ENCODE measurements around the gene PIGO.

The PIGO gene

DNA sequence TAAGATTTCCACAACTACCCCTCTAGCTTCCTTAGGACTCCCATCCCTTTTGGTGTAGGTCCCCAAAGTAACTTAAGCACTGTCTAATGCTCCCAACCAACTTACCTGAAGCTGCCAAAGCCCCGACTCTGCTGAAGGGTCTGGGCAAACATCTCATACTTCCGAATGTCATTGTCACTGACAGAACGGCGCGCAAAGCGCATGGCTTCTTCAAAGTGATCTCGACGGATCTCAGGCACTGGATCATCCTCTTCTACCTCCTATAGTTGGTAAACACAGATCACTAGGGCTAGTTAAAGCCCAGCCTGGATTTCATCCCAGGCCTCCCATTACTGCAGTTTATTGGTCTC is 39.1 kb downstream of the PIGO start:
- DNase-seq (ENCODE audit: low read depth) = no peak
- TF ChIP-seq, protein P1, sequence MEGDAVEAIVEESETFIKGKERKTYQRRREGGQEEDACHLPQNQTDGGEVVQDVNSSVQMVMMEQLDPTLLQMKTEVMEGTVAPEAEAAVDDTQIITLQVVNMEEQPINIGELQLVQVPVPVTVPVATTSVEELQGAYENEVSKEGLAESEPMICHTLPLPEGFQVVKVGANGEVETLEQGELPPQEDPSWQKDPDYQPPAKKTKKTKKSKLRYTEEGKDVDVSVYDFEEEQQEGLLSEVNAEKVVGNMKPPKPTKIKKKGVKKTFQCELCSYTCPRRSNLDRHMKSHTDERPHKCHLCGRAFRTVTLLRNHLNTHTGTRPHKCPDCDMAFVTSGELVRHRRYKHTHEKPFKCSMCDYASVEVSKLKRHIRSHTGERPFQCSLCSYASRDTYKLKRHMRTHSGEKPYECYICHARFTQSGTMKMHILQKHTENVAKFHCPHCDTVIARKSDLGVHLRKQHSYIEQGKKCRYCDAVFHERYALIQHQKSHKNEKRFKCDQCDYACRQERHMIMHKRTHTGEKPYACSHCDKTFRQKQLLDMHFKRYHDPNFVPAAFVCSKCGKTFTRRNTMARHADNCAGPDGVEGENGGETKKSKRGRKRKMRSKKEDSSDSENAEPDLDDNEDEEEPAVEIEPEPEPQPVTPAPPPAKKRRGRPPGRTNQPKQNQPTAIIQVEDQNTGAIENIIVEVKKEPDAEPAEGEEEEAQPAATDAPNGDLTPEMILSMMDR (IDR thresholded peaks at IDR 0.05; ENCODE audit: insufficient read depth, low read depth, low read length, missing control alignments) = no peak
- no peak overlapping the region for H3K4me3 ChIP-seq (ENCODE audit: low read length)

- no peak overlapping the region for H3K4me3 ChIP-seq (ENCODE audit: low read length)
- DNase-seq (ENCODE audit: low read depth) = no peak
- TF ChIP-seq, protein P1 (IDR thresholded peaks at IDR 0.05; ENCODE audit: insufficient read depth, low read depth, low read length, missing control alignments) = no peak
Measured at GRCh38 chr9:35056571-35057270, 39.7 kb downstream of the PIGO start.

DNA sequence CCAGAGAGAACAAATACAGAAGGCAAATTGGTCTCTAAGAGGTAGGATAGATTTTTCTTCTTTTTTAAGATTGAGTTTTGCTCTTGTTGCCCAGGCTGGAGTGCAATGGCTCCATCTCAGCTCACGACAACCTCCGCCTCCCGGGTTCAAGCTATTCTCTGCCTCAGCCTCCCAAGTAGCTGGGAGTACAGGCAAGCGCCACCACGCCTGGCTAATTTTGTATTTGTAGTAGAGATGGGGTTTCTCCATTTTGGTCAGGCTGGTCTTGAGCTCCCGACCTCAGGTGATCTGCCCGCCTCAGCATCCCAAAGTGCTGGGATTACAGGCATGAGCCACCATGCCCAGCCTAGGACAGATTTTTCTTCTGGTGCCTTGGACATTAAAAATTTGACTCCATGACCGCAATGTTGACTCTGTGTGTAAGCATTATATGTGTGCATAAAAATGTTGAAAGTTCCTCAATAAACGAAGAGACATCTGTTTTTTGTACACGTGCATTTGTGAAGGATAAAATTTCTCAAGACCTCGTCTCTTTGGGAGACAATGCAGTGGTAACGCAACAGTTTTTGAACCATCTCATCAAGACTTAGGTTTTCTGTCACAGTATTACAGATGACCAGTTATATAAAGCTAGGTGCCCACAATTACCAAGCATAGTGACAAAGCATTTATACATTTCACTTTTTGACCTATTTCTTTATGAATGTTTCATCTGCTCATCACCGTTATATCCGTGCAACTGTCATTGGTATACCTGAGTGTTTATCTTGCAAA is 41.3 kb downstream of the PIGO start:
- no peak overlapping the region for H3K4me3 ChIP-seq (ENCODE audit: low read length)
- TF ChIP-seq, protein P1 (IDR thresholded peaks at IDR 0.05; ENCODE audit: insufficient read depth, low read depth, low read length, missing control alignments) = no peak
- DNase-seq (ENCODE audit: low read depth) = no peak

DNA sequence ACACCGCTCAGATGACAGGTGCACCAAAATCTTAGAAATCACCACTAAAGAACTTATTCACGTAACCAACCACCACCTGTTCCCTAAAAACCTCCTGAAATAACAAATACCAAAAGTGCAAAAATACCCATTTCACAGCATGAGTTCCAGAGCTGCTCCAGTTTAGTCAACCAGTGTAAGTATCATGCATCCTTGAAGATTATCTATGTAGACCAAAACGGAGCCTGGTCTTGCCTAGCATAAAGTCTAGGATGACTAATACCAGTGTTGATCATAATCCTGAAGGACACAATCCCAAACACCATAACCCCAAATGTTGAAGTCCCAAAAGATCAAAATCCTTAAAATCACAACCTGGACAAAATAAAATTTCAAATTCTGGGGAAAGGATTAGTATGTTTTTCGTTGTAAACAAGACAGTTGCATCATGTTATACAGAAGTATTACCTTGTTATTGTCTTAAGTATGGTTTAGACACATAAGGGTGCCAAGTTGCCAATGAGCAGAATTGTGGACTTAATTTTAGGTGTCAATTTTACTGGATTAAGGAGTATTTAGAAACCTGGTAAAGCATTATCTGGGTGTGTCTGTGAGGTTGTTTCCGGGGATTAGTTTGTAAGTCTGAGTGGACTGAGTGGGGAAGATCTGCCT is 42.1 kb downstream of the PIGO start:
- no peak overlapping the region for H3K4me3 ChIP-seq (ENCODE audit: low read length)
- no peak for DNase-seq (ENCODE audit: low read depth)
- TF ChIP-seq, protein P1 (IDR thresholded peaks at IDR 0.05; ENCODE audit: insufficient read depth, low read depth, low read length, missing control alignments) = no peak

DNA sequence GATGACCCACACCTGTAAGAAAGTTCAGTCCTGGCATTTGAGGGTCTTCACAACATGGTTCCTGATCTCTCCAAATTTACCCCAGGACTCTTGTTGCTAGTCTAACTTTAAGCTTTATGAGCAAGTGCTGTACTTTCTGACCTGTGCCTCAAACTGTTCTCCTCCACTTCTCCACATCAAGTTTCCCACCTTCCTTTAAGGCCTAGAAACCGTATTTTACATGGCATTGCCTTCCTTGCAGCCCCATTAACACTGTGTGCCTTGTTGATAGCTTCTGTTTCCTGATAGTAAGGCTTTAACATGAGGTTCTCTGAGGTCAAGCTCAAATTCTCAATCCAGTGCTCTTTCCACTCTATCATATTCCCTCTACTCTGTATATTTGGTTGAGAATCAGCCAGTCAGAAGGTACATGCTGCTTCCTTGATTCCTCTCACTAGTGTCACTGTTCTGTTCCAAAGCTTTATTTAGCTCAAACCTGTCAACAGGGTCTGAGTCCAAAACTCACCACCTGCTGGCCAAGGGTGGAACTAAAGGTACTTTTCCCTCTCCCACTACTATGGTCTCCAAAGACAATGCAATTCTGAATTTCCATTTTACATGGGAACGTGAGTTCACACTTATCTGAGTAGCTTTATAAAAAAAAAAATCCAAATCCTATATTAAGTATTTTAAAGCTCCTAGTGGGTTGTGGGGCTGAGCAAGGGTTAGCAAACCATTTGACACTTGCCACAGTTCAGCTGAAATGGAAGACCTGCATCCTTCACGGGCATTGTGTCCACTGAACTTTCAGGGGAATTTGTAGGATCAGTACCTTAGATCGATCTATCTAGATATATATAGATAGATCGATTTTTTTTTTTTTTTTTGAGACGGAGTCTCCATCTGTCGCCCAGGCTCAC is 45.1 kb downstream of the PIGO start:
- H3K4me3 ChIP-seq (ENCODE audit: low read length) = no peak overlapping the region
- peak; percentile 64 for DNase-seq (ENCODE audit: low read depth)
- TF ChIP-seq, protein P1 (IDR thresholded peaks at IDR 0.05; ENCODE audit: insufficient read depth, low read depth, low read length, missing control alignments) = peak; percentile 75

DNA sequence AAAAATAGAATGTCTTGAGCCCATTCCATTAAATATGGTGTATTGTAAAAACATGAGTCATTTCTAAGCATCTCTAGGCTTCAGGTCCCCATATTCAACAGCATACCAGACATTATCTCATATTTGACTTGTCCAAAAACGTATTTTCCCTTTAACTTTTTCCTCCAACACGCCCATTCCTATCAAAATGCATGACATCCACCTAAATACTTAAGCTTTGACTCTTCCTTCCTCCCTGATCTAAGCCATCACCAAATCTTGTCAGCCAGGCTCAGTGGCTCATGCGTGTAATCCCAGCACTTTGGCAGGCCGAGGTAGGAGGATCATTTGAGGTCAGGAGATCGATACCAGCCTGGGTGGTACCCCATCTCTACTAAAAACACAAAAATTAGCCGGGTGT is 47.9 kb downstream of the PIGO start:
- H3K4me3 ChIP-seq (ENCODE audit: low read length) = no peak overlapping the region
- TF ChIP-seq, protein P1 (IDR thresholded peaks at IDR 0.05; ENCODE audit: insufficient read depth, low read depth, low read length, missing control alignments) = no peak
- no peak for DNase-seq (ENCODE audit: low read depth)
